SU-DHL-6 (cell line): ENCODE measurements around the gene MAT2A.

Experiments used
- H2AFZ ChIP-seq: fragments of 200-600 bp; sonication (generic); 2 replicates; pipeline ENCODE4 v1.6.1; 2014; ENCODE audit warnings: low read depth, mild to moderate bottlenecking, moderate library complexity, mixed read lengths, antibody characterized with exemption, low read length; ENCODE audit not compliant: severe bottlenecking
- H3F3A ChIP-seq: fragments of 200-600 bp; shearing (Covaris generic); 2 replicates; pipeline ENCODE4 v1.6.0; 2016; ENCODE audit warnings: antibody characterized with exemption, mild to moderate bottlenecking; ENCODE audit not compliant: insufficient read depth
- H3K27ac ChIP-seq: fragments of 200-600 bp; sonication (generic); 2 replicates; pipeline ENCODE4 v1.5.1; 2016; ENCODE audit warnings: low read depth, mild to moderate bottlenecking, low read length, moderate library complexity, mixed read lengths
- H3K27me3 ChIP-seq: fragments of 200-600 bp; sonication (generic), shearing (Covaris generic); 2 replicates; pipeline ENCODE4 v1.6.0; 2014; ENCODE audit warnings: mild to moderate bottlenecking, low read length
- H3K36me3 ChIP-seq: fragments of 200-600 bp; sonication (generic); 2 replicates; pipeline ENCODE4 v1.6.1; 2014; ENCODE audit warnings: mild to moderate bottlenecking, low read length, mixed read lengths
- H3K4me2 ChIP-seq: fragments of 300-600, 200-600 bp; shearing (Covaris generic), sonication (generic); 2 replicates; pipeline ENCODE4 v1.6.0; 2014; ENCODE audit warnings: low read length, low read depth, mild to moderate bottlenecking; ENCODE audit not compliant: poor library complexity, severe bottlenecking
- H3K4me3 ChIP-seq: fragments of 200-600 bp; sonication (generic); 2 replicates; pipeline ENCODE4 v1.5.1; 2014; ENCODE audit warnings: antibody characterized with exemption, low read length, mild to moderate bottlenecking, mixed read lengths; ENCODE audit not compliant: insufficient read depth, poor library complexity, severe bottlenecking
- H3K79me2 ChIP-seq: fragments of 200-600 bp; sonication (generic); 2 replicates; pipeline ENCODE4 v1.6.1; 2014; ENCODE audit warnings: mild to moderate bottlenecking, low read length, moderate library complexity; ENCODE audit not compliant: insufficient read depth
- H3K9ac ChIP-seq: fragments of 200-600 bp; sonication (generic); 2 replicates; pipeline ENCODE4 v1.7.0; 2014; ENCODE audit warnings: mild to moderate bottlenecking, low read length
- H3K9me2 ChIP-seq: fragments of 200-600 bp; sonication (generic); replicated peaks from 2 replicates; pipeline ENCODE4 v1.6.1; 2014; ENCODE audit warnings: low read length; ENCODE audit not compliant: insufficient read depth
- H3K9me3 ChIP-seq: fragments of 200-600 bp; sonication (generic); 2 replicates; pipeline ENCODE4 v1.6.1; 2014; ENCODE audit warnings: low read length, mixed read lengths; ENCODE audit not compliant: insufficient read depth
- H4K20me1 ChIP-seq: fragments of 200-600 bp; sonication (generic); 2 replicates; pipeline ENCODE4 v1.6.1; 2014; ENCODE audit warnings: low read depth, mild to moderate bottlenecking, antibody characterized with exemption, low read length, moderate library complexity, mixed read lengths
- CTCF ChIP-seq: fragments of 200-600 bp; sonication (generic); IDR thresholded peaks from one replicate; pipeline ENCODE4 v1.5.1; 2017; ENCODE audit warnings: antibody characterized with exemption, mild to moderate bottlenecking, low read length, moderate library complexity; ENCODE audit not compliant: insufficient read depth, poor library complexity, severe bottlenecking
- EZH2phosphoT487 ChIP-seq: fragments of 200-600 bp; sonication (generic), shearing (Covaris generic); conservative IDR thresholded peaks from 2 replicates; pipeline ENCODE4 v1.6.1; 2018; ENCODE audit warnings: mild to moderate bottlenecking, antibody characterized with exemption, low read length, moderate library complexity, mixed read lengths

The MAT2A gene

GRCh38 chr2:85588236-85588635, 49.3 kb downstream of the MAT2A start:
- no peaks in the 10 kb centered on the region for H3K27me3 ChIP-seq
- H3K27ac ChIP-seq, result no peak overlapping the region
- H3K4me3 ChIP-seq, result no peak overlapping the region
- H3K9me3 ChIP-seq, result no peaks in the 10 kb centered on the region
- H3K9ac ChIP-seq, result no peak overlapping the region
- no peaks in the 10 kb centered on the region for H3K36me3 ChIP-seq
- no peak overlapping the region for H2AFZ ChIP-seq
- H3K9me2 ChIP-seq, result no peaks in the 10 kb centered on the region
- H3K4me2 ChIP-seq, result no peak overlapping the region
- H3K79me2 ChIP-seq, result no peaks in the 10 kb centered on the region
- no peaks in the 10 kb centered on the region for H3F3A ChIP-seq
- H4K20me1 ChIP-seq, result no peaks in the 10 kb centered on the region
- TF ChIP-seq CTCF (no peak), EZH2phosphoT487 (no peak)

- Histone ChIP-seq H3K36me3 (no peaks in the 10 kb centered on the region), H3K4me3 (no peak overlapping the region), H3K9me3 (no peaks in the 10 kb centered on the region), H3K27me3 (no peaks in the 10 kb centered on the region), H3K27ac (no peak overlapping the region), H3K9me2 (no peaks in the 10 kb centered on the region), H3K79me2 (no peaks in the 10 kb centered on the region), H4K20me1 (no peaks in the 10 kb centered on the region), H2AFZ (no peak overlapping the region), H3F3A (no peaks in the 10 kb centered on the region), H3K9ac (no peak overlapping the region), H3K4me2 (no peak overlapping the region)
- TF ChIP-seq EZH2phosphoT487 (no peak), CTCF (no peak)
Measured at GRCh38 chr2:85588645-85589044, 49.7 kb downstream of the MAT2A start.

- no peak overlapping the region for H3K4me2 ChIP-seq
Measured at GRCh38 chr2:85589181-85589580, 50.2 kb downstream of the MAT2A start.

More at GRCh38 chr2:85589181-85589580, 50.2 kb downstream of the MAT2A start:
- Histone ChIP-seq H3K79me2 (no peaks in the 10 kb centered on the region), H3K9me2 (no peaks in the 10 kb centered on the region), H3K4me3 (no peak overlapping the region), H3K27me3 (no peaks in the 10 kb centered on the region), H3F3A (no peaks in the 10 kb centered on the region), H2AFZ (no peak overlapping the region), H4K20me1 (no peaks in the 10 kb centered on the region), H3K9ac (no peak overlapping the region), H3K27ac (no peak overlapping the region), H3K36me3 (no peaks in the 10 kb centered on the region), H3K9me3 (no peaks in the 10 kb centered on the region)
- TF ChIP-seq CTCF (no peak), EZH2phosphoT487 (no peak)
